HG02610 (cell line): ENCODE results near the gene PCSK2.

Source experiments
- ATAC-seq: cut with Tn5 transposase; IDR thresholded peaks from one replicate; pipeline ENCODE4 v1.9.1; 2021; ENCODE audit warnings: mild to moderate bottlenecking, moderate library complexity; ENCODE audit not compliant: unreplicated experiment

Gene PCSK2

DNA sequence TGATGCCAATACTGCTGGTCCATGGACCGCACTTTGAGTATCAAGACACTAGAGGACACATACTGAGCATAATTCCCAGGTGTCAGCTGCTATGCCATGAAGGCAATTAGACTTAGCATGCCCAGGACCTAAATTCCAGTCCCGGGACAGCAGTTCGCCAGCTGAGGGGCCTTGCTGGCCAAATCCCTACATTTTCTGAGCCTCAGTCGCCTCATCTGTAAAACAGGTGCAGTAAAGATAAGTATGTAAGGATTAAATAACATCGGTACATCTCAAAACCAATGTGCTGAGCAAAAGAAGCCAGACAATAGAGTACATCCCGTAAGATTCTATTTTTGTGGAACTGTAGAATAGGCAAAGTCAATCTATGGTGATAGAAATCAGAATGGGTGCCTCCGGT, 303.3 kb downstream of the PCSK2 start:
- ATAC-seq: no peak

GRCh38 chr20:17530716-17531664, 304.1 kb downstream of the PCSK2 start, which contains the start of gene BFSP1:
BFSP1 (minus strand) TSS chr20:17531379; CDS start chr20:17531329, 50 bp downstream.
- ATAC-seq: no peak

- ATAC-seq: no peak
These were observed 304.8 kb downstream of the PCSK2 start for GRCh38 chr20:17531665-17532025.

DNA sequence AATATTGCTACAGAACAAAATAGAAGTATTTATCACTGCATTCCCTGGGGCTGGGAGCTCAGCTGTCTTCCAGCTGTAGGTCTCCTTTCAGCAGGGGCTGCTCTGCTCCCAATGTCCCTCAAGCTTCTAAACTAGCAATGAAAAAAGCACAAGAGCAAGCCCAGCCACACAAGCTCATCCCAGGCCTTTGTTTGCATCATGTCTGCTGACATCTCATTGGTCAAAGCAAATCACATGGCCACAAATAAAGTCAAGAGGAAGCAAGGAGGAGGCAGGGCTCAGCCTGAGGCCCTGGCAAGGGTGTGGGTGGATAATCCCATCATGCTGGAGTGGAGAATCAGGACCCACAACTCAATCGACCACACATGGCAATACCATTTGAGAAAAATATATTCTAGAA, 306.6 kb downstream of the PCSK2 start:
- ATAC-seq: no peak

DNA sequence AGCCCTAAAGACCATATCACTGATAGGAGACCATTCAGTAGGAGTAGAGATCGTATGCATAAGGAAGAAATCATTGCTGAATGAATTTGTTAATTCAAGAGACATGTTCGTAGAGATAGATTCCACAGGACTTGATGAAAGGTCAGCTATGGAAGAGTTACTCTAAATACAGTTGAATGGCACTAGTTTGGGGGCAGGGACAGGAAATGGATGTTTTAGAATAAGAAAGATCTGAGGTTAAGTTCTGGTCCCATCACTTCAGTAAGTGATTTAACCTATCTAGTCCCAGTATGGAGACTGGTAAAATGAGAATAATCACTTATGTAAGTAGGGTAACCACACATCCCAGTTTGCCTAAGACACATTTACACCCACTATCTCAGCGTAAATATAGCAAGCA, 307.2 kb downstream of the PCSK2 start:
- ATAC-seq: no peak
